ENCODE results near the gene SPIRE2. TPM values are rescaled to one million over a fixed set of nuclear protein-coding genes. Genes with fewer than 3 reads are reported as not detected.

SPIRE2 gene
- total and polyA plus RNA-seq, 2 of the 13 experiments (the other 11 are each of a cell fraction or from before 2014, with no cell fraction given): 13.3 to 37.5 TPM

DNA sequence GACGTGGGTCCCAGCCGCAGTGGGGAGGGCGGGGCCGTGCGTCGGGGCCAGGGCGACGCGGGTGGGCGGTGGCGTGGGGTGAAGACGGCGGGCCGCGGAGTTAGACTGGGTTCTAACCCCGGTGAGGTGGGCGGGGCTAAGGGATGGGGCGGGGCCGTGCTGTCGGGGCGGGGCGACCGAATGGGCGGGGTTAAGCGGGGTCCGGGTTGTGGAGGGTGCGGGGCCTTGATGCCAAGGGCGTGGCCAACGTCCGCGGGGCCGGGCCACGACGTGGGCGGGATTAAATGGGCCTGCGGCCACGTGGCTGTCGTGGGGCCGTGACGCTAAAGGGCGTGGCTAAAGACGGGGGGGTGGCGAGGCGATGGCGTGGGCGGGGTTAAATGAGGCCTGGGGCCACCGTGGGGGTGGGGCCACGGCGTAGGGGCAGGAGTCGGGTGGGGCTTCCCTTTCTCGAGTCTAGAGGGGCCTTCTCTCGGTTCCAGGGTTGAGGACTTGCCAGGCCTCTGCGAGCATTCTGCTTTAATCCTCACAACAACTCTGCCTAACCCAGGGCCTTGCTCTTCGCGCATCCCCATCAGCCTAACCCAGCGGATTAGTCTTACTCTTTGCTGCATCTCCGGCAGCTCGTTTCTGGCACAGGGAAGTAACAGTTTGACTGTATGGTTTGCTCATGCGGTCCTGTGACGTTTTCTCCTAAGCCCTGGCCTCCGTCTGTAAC lies 45.9 kb downstream of the SPIRE2 start (continued):
- TF ChIP-seq, protein P1, sequence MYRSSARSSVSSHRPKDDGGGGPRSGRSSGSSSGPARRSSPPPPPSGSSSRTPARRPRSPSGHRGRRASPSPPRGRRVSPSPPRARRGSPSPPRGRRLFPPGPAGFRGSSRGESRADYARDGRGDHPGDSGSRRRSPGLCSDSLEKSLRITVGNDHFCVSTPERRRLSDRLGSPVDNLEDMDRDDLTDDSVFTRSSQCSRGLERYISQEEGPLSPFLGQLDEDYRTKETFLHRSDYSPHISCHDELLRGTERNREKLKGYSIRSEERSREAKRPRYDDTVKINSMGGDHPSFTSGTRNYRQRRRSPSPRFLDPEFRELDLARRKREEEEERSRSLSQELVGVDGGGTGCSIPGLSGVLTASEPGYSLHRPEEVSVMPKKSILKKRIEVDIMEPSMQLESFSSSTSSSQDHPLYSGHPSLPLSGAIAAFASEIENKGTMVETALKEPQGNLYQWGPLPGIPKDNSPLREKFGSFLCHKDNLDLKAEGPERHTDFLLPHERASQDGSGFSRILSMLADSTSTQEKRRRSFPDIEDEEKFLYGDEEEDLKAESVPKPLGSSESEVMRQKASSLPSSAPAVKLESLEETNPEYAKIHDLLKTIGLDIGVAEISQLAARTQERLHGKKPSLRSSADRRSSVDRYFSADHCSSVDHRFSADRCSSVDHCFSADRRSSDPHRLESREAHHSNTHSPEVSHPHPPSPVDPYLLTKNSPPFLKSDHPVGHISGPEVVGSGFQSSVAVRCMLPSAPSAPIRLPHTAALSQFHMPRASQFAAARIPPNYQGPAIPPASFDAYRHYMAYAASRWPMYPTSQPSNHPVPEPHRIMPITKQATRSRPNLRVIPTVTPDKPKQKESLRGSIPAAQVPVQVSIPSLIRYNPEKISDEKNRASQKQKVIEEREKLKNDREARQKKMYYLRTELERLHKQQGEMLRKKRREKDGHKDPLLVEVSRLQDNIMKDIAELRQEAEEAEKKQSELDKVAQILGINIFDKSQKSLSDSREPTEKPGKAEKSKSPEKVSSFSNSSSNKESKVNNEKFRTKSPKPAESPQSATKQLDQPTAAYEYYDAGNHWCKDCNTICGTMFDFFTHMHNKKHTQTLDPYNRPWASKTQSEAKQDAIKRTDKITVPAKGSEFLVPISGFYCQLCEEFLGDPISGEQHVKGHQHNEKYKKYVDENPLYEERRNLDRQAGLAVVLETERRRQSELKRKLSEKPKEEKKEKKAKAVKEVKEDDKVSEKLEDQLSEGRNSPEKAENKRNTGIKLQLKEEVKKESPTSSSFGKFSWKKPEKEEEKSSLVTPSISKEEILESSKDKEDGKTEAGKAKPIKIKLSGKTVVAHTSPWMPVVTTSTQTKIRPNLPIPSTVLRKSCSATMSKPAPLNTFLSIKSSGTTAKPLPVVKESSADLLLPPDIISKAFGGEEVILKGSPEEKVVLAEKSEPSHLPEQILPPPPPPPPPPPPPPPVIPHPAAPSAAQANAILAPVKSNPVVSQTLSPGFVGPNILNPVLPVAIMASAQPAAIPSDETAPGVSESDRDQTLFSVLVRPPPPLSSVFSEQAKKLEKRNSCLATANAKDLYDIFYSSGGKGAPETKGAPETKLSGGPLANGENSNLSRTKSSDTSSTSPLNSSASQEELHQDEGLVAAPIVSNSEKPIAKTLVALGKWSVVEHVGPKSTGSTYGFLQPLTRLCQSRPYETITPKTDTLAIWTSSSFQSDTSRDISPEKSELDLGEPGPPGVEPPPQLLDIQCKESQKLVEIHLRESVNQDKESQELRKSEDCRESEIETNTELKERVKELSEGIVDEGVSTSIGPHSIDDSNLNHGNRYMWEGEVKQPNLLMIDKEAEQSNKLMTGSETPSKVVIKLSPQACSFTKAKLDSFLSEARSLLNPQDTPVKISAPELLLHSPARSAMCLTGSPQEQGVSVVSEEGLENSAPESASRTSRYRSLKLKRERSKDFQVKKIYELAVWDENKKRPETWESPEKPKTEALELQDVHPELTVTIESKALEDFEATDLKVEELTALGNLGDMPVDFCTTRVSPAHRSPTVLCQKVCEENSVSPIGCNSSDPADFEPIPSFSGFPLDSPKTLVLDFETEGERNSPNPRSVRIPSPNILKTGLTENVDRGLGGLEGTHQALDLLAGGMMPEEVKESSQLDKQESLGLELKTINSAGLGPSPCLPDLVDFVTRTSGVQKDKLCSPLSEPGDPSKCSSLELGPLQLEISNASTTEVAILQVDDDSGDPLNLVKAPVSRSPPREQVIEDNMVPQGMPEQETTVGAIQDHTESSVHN (CRISPR knock-in tag; IDR thresholded peaks at IDR 0.05): no peak
- TF ChIP-seq HMG20A (CRISPR knock-in tag; IDR thresholded peaks at IDR 0.05; ENCODE audit: borderline replicate concordance) (no peak), SYNCRIP (IDR thresholded peaks at IDR 0.05; ENCODE audit: insufficient read depth, low read depth, low read length) (no peak), ZNF296 (CRISPR knock-in tag; conservative IDR thresholded peaks at IDR 0.05) (no peak), ZNF775 (CRISPR knock-in tag; IDR thresholded peaks at IDR 0.05; ENCODE audit: borderline replicate concordance) (no peak), RXRB (CRISPR knock-in tag; IDR thresholded peaks at IDR 0.05; ENCODE audit: borderline replicate concordance) (peak; percentile 27; the same call in 1 of the 2 replicates), ZNF737 (CRISPR knock-in tag; IDR thresholded peaks at IDR 0.05; ENCODE audit: borderline replicate concordance) (no peak), ZFP41 (CRISPR knock-in tag; IDR thresholded peaks at IDR 0.05; ENCODE audit: borderline replicate concordance) (no peak), MAFF (IDR thresholded peaks at IDR 0.05; ENCODE audit: low read depth, low read length) (no peak), SMC3 (IDR thresholded peaks at IDR 0.05; ENCODE audit: low read length) (no peak), XRCC5 (optimal IDR thresholded peaks at IDR 0.05; ENCODE audit: low read length) (peak; percentile 31), ZNF672 (CRISPR knock-in tag; IDR thresholded peaks at IDR 0.05) (no peak), PCBP2 (optimal IDR thresholded peaks at IDR 0.05; ENCODE audit: low read depth, low read length, poor library complexity, severe bottlenecking) (no peak)
- TF ChIP-seq, protein P2, sequence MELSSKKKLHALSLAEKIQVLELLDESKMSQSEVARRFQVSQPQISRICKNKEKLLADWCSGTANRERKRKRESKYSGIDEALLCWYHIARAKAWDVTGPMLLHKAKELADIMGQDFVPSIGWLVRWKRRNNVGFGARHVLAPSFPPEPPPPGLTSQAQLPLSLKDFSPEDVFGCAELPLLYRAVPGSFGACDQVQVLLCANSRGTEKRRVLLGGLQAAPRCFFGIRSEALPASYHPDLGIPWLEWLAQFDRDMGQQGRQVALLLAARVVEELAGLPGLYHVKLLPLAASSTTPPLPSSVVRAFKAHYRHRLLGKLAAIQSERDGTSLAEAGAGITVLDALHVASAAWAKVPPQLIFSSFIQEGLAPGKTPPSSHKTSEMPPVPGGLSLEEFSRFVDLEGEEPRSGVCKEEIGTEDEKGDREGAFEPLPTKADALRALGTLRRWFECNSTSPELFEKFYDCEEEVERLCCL (CRISPR knock-in tag; IDR thresholded peaks at IDR 0.05; ENCODE audit: borderline replicate concordance): no peak
- TF ChIP-seq, protein P3, sequence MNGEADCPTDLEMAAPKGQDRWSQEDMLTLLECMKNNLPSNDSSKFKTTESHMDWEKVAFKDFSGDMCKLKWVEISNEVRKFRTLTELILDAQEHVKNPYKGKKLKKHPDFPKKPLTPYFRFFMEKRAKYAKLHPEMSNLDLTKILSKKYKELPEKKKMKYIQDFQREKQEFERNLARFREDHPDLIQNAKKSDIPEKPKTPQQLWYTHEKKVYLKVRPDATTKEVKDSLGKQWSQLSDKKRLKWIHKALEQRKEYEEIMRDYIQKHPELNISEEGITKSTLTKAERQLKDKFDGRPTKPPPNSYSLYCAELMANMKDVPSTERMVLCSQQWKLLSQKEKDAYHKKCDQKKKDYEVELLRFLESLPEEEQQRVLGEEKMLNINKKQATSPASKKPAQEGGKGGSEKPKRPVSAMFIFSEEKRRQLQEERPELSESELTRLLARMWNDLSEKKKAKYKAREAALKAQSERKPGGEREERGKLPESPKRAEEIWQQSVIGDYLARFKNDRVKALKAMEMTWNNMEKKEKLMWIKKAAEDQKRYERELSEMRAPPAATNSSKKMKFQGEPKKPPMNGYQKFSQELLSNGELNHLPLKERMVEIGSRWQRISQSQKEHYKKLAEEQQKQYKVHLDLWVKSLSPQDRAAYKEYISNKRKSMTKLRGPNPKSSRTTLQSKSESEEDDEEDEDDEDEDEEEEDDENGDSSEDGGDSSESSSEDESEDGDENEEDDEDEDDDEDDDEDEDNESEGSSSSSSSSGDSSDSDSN (CRISPR knock-in tag; IDR thresholded peaks at IDR 0.05): no peak

Data from HepG2 (cell line).